C1 segment of cervical spinal cord (tissue), 14 donors: ENCODE measurements around the gene ARID1B.

ENCODE experiments used
- DNase-seq, 14 donors: peaks; one replicate each; lab custom pipeline; 2025; lab: John Stamatoyannopoulos, UW

Gene ARID1B

DNA sequence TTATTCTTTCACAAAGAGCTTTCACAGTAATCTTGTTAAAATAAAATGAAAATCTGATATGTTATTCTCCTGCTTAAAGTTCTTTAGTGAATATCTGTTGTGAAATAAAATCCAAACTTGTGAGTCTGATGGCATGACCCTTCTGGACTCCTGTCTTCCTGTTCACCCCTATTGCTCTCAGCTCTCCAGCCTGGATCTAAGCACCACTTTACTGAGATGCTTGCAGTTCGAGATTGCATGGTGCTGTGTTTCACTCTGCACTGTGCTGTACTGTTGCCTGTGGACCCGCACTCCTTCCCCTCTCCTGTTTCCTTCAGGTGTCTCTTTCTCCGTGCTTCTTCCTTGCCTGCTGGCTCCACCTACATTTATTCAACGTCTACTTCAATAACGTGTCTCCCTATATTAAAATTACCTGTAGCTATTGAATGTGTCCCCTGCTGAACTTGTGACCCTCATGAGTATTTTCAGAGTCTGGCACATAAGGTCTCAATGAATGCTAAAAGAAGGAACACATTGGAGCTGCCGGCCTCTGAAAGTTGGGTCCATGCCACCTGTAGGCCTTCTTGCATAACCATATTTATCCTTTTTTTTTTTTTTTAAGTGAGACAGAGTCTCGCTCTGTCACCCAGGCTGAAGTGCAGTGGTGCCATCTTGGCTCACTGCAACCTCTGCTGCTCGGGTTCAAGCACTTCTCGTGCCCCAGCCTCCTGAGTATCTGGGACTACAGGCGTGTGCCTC lies 100.1 kb downstream of the ARID1B start:
- DNase-seq, result peak in 1 of 14 donors; percentile 12

DNA sequence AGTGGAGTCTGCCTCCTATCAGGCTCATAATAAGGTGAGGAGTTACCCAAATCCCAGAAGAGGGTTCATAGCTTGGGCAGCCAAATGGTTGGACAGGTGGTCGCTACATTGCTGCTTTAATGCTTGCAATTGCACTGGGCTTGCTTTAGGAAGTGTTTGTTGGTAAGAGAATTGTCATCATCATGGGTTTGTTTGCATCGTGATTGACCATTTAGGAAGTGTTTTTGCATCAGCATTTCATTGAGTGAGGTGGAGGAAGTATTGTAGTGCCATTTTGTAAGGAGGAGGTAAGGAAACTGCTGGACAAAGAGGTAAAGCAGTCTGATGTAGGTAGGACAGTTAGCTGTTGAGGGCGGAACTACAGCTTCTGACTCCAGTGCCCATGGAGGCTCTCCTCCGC lies 101.5 kb downstream of the ARID1B start:
- DNase-seq, result no peak

GRCh38 chr6:156879186-156879585 lies 102.0 kb downstream of the ARID1B start:
- no peak for DNase-seq

DNA sequence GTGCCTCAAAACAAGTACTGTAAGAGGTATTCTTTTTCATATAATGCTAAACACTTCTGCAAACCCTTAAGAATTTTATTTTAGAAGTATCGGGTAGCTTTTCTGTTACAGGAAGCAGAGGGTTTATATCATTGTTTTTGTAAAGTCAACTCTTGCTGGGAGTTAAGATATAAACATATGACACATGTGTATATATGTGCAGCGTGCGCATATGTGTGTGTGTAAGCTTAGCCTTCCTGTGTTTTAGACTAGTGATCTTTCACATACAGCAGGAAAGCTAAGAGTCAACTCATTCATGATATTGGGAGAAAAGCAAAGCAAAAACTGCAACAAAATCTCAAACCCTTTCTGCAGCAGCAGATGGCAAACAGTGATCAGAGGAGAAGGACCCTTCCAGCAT lies 102.4 kb downstream of the ARID1B start:
- DNase-seq, result no peak

GRCh38 chr6:156880913-156881312 lies 103.7 kb downstream of the ARID1B start:
- peak in 1 of 14 donors; percentile 44 for DNase-seq

- no peak for DNase-seq
Observed at GRCh38 chr6:156881687-156882629, 104.8 kb downstream of the ARID1B start.

DNA sequence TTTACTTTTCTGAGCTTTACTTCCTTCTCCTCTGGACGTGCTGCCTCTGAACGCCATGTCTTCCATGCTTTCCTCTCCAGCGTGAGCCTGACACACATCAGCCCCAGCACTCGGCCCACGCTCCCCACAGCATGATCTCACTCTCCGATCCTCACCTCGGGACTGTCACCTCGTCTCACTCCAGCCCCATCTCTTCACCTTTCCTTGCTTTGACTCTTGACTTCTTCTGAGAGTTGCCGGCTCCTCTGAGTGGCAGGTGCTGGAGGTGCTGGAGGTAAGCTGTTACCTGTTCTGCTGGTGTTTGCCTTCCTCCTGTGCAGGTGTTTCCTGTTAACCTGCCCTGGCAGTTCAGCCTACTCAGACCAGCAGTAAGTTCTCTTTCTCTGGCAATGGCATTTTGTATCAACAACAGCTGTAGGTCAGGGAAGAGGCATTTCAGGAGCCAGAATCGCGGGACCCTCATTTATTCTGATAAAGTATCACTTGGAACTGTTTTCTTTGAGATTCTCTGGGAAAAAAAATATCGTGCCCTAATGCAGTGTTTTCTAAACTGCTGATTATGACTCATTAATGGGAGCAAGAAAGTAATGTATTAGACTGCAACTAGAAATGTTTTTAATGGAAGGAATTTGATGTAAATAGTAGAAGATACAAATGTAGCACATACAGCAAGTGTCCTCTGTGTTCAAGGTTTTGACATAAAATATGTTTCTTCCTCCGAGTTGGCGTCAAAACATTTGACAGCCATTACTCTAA lies 106.5 kb downstream of the ARID1B start:
- DNase-seq, result no peak

GRCh38 chr6:156884306-156884705 lies 107.1 kb downstream of the ARID1B start:
- DNase-seq, result peak in 1 of 14 donors; percentile 24

GRCh38 chr6:156885562-156885961 lies 108.4 kb downstream of the ARID1B start:
- no peak for DNase-seq

DNA sequence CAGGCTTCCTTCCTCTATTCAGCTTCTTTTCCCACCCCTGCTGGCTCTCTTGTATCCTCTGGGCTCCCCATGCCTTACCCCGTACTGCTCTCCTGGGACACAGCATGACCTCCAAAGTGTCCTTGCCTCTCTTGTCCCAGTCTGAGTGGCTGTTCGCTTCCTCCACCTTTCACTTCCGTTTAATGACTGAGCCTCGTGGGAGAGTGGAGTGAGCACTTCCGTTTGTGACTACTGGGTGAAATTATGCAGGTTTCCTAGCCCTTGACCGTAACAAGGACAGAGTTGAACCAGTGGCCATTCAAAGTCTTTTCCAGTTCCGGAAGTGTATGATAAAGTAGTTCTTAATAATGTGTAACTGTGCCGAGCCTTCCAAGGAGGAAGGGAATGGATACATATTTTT lies 109.2 kb downstream of the ARID1B start:
- DNase-seq, result no peak

DNA sequence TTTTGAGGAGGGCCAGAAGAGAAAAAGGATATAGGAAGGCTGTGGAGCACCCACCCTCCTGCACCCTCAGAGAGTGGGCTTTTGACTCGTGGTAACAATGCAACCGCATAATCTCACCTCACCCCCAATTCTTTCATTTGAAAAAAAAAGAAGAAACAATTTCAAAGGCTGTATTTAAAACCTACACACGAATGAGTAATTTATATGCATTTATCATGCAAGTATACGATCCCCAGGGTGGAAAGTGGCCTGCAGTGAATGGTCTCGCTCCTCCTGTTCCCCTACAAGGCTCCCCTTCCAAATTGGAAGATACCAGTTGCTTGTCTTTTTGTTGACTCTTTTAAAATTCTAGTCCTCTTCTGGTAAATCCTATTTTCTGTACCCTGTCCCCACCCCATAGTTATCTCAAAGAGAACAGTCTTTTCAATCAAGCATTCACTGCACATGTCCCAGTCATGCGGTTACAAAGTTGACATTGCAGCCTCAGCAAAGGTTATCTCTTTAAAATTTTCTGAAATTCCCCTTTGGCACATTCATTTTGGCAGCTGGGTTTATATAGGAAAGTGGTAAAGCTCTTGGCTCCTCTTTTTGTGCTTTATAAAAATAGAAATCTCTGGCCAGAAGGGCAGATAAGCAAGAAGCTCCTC lies 110.6 kb downstream of the ARID1B start:
- no peak for DNase-seq

- no peak for DNase-seq
Observed at GRCh38 chr6:156889469-156889868, 112.3 kb downstream of the ARID1B start.

- no peak for DNase-seq
Observed at GRCh38 chr6:156889986-156890385, 112.8 kb downstream of the ARID1B start.

- no peak for DNase-seq
Observed at GRCh38 chr6:156890627-156891314, 113.6 kb downstream of the ARID1B start.

DNA sequence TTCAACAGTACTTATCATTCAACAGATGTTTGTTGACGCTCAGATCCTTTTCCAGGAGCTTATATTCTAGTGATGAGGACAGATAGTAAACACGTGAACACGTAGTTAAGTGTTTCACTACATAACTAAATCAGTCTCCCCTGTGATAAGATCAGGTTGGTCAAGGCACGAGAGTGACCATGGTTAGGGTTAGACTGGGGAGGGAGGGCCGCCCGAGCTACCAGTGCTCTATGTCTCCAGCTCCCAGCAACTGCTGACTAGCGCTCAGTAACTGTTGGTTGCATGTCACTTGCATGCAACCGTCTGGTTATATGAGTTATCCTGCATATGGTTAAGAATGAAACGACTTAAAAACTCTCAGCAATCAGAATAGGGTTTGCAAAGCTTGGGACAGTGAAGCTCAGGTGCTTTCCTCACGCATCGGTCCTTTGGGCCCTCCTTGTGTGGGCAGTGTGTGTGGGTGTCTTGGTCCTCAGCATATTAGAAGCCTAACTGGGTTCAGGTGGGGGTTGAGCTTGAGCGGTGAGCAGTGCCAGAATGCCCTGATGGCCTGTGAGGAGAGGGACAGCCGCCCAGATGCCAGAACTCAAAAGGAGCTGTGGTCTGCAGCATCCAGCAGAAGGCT lies 120.8 kb downstream of the ARID1B start:
- no peak for DNase-seq

GRCh38 chr6:156899071-156899470 lies 121.9 kb downstream of the ARID1B start:
- DNase-seq, result no peak

DNA sequence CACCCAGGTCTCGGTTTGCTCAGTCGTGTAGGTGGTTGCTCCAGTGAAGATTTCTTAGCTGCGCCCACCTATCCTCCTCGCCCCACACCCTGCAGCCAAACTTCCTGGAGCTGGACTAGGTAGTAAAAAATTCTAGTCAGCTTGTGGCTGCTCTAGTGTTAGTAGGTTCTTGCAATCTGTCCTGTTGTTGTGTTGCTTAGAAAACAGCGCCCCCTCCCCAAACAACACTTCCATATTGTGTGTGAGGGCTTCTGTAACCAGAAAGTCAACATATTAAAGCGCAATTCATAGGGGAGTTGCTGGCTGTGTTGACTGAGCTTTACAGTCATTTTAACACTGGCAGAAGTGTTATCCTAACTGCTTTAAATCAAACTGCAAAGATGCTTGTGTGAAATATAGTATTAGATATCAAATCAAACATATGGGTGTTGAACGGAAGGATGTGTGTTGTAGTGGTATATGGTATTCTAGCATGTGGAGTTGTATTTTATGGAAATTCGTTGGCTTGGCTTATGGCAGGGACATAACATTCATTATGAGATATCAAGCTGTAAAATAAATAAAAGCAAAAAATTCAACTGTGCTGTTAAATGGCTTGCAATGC lies 122.5 kb downstream of the ARID1B start:
- DNase-seq, result no peak

DNA sequence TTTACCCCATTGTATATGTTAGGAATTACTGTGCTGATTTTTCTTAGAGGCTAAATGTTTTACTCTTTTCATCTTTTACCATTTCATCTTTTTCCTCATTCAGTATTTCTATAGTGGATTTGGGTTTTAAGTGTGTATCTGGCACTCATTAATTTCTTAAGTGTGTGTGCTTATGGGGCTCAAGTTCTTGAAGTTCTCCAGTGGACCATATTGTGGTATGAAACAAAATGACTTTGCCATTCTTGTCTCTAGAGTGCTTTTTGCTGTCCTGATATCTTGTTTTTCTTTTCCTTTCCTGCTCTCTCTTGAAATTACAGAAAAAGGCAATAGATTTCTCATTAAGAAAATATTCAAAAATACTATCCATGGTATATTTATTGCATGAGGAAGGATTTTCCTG lies 123.1 kb downstream of the ARID1B start:
- DNase-seq, result no peak

DNA sequence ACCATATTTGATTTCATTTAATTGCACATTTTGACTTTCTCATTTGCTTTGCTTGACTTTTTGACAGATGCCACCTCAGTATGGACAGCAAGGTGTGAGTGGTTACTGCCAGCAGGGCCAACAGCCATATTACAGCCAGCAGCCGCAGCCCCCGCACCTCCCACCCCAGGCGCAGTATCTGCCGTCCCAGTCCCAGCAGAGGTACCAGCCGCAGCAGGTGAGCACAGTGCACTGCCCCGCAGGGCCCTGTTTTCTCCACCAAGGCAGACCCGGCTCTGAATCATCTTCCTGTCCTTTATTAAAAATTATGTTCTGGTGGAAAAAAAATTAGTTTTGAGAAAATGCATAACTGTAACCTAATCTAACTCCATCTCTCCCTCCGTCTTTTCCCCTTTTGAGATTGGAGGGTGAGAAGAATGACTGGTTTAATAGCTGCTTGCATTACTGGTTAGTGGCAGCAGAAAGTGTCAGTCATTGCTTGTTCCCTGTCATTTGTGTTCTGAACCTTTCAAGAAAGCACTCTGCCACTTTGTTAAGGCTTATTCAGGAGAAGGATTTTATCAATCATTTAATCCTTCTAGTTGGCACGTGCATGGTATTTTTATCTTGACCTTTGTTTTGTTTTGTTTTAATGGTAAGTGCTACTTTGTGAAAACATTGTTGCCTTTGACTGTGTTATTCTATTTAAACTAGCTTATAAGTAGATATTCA lies 124.3 kb downstream of the ARID1B start:
- DNase-seq, result peak in 1 of 14 donors; percentile 52
